GM12891 (cell line): ENCODE results near the gene DGCR2.

Experiments used
- POLR2A ChIP-seq: IDR thresholded peaks from 2 replicates; pipeline ENCODE4 v1.6.1; 2011; ENCODE audit warnings: low read depth, low read length, control low read depth
- POLR2AphosphoS5 ChIP-seq: IDR thresholded peaks from 2 replicates; pipeline ENCODE4 v1.6.1; 2011; ENCODE audit warnings: low read depth, low read length, control low read depth
- POU2F2 ChIP-seq: IDR thresholded peaks from 2 replicates; pipeline ENCODE4 v1.6.1; 2011; ENCODE audit warnings: low read depth, mild to moderate bottlenecking, control low read depth, low read length, moderate library complexity
- SPI1 ChIP-seq: IDR thresholded peaks from 2 replicates; pipeline ENCODE4 v1.6.1; 2011; ENCODE audit warnings: low read depth, low read length, control low read depth
- TAF1 ChIP-seq: IDR thresholded peaks from 2 replicates; pipeline ENCODE4 v1.6.1; 2011; ENCODE audit warnings: low read depth, low read length, control low read depth

- TF ChIP-seq POLR2AphosphoS5 = no peak
- no peak for TF ChIP-seq SPI1
- no peak for TF ChIP-seq POLR2A
- TF ChIP-seq TAF1 = no peak
- TF ChIP-seq POU2F2 = no peak
Measured at GRCh38 chr22:18999008-18999407, 123.2 kb downstream of the DGCR2 start.
